Fibroblast of villous mesenchyme (primary cell): ENCODE results near the gene KCNMB2. TPM values are rescaled to one million over a fixed set of nuclear protein-coding genes. Genes with fewer than 3 reads are reported as not detected.

Source experiments
- DNase-seq: peaks from one replicate; pipeline ENCODE4 v3.0.0-alpha.2; 2010; ENCODE audit warnings: low read depth
- H3K4me3 ChIP-seq: 2 replicates; pipeline ENCODE4 v1.5.1; 2011; ENCODE audit warnings: low read depth, mild to moderate bottlenecking, low read length
- total RNA-seq: library from RNA; depleted of rRNA; stranded (reverse); fragments of >200 nt; gene quantifications from 2 replicates; pipeline ENCODE4 v1.2.3, GENCODE V29; 2012
- TF ChIP-seq, protein P1 (sequence below): IDR thresholded peaks from 2 replicates; pipeline ENCODE4 v1.5.1; 2012; ENCODE audit warnings: low read depth, mild to moderate bottlenecking, low read length; ENCODE audit not compliant: insufficient read depth

KCNMB2 gene
- total RNA-seq, 1 donor = not detected

DNA sequence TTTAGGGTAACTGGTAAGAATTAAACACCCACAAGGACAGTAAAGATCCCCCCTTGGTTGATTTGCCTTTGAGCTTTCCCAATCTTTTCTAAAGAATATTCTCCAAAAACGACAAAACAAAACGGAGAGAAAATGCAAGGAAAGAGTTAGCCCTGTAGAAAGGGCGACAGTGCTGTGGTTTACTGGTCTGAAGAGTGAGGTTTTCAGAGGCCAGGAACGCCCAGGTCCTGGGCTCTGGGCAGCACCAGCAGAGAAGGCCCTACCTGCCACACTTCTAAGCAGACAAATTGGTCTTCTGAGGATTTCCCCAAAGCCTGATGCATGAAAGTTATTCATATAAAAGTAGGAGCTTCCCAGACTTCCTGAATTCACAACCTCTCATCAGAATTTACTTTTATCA, 119.3 kb downstream of the KCNMB2 start:
- H3K4me3 ChIP-seq = no peak overlapping the region
- no peak for DNase-seq
- TF ChIP-seq, protein P1, sequence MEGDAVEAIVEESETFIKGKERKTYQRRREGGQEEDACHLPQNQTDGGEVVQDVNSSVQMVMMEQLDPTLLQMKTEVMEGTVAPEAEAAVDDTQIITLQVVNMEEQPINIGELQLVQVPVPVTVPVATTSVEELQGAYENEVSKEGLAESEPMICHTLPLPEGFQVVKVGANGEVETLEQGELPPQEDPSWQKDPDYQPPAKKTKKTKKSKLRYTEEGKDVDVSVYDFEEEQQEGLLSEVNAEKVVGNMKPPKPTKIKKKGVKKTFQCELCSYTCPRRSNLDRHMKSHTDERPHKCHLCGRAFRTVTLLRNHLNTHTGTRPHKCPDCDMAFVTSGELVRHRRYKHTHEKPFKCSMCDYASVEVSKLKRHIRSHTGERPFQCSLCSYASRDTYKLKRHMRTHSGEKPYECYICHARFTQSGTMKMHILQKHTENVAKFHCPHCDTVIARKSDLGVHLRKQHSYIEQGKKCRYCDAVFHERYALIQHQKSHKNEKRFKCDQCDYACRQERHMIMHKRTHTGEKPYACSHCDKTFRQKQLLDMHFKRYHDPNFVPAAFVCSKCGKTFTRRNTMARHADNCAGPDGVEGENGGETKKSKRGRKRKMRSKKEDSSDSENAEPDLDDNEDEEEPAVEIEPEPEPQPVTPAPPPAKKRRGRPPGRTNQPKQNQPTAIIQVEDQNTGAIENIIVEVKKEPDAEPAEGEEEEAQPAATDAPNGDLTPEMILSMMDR = no peak

GRCh38 chr3:178658694-178659325, 122.6 kb downstream of the KCNMB2 start:
- DNase-seq = no peak
- TF ChIP-seq, protein P1 = no peak
- H3K4me3 ChIP-seq = no peak overlapping the region

DNA sequence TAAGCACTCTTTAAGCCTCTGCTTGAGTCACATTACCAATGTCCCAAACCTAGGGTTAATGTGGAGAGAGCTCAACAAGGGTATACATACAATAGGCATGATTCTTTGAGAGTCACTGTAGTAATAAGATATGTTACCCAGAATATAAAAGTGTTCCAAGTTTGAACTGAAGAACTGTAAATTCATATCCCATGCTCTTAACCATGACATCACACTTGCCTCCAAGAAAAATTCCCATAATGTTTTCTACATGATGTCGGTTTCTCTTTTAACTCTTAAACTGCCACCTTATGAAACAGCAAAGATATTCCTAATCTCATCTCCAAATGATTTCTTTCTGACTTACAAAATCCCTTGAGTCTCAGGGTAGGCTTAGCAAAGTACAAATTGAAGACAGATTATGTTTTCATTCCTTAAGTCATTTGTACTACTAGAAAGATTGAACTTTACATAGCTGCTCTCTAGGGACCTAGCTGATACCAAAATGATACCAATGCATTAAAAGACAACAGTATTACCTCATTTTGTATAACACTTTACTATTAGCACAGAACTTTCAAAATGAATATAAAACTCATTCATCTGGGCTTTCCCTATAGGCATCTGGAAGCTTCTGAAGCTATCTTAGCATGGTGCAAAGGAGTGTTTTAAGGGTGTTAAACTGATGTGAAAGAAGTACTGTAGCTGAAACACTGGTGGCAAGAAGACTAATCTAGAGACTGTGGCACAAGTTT, 127.1 kb downstream of the KCNMB2 start:
- TF ChIP-seq, protein P1 = no peak
- DNase-seq = no peak
- H3K4me3 ChIP-seq = no peak overlapping the region

DNA sequence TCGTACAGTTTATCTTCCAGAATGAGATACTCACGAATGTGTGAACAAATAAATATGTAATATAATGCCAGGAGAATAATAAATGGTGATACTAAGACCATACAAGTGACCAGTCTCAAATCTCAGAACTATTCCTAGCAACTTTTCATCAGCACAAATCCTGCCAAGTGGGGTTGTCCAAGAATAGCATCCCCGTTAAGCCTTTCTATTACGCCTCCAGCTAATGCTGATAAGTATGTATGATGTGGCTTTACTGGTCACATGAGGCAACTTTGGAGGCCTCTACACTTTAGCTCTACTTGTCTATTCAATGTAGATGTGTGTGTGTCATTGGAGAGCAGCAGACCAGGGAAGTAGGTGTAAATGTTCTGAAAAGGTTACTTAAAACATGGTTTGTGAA, 129.5 kb downstream of the KCNMB2 start:
- DNase-seq = peak; percentile 13
- TF ChIP-seq, protein P1 = no peak
- no peak overlapping the region for H3K4me3 ChIP-seq

- H3K4me3 ChIP-seq = no peak overlapping the region
- TF ChIP-seq, protein P1 = no peak
- no peak for DNase-seq
Measured at GRCh38 chr3:178669022-178669601, 132.9 kb downstream of the KCNMB2 start.

- DNase-seq = peak; percentile 13
- no peak overlapping the region for H3K4me3 ChIP-seq
- TF ChIP-seq, protein P1 = no peak
Measured at GRCh38 chr3:178669758-178670157, 133.5 kb downstream of the KCNMB2 start.
